IMR-90 (cell line): ENCODE data around the gene LLGL2. TPM values are rescaled to one million over a fixed set of nuclear protein-coding genes. Genes with fewer than 3 reads are reported as not detected.

Experiments used
- ATAC-seq: fragments of 200-7000 bp; cut with Tn5 transposase; 2 replicates; pipeline ENCODE4 v1.9.1; 2020; ENCODE audit warnings: low read depth, mild to moderate bottlenecking, moderate library complexity
- BruUV-seq: library from RNA; stranded (reverse); fragments of 400-500 nt; replicated peaks from 2 replicates; lab custom pipeline; 2021; lab: Mats Ljungman, UMichigan
- CTCF ChIA-PET: fragments of 300-600 bp; formaldehyde crosslinking; extraction: SDS; loops from one replicate; lab custom pipeline; 2021; ENCODE audit warnings: antibody characterized with exemption; lab: Yijun Ruan, JAX
- POLR2A ChIA-PET: fragments of 300-600 bp; sonication (Branson Sonifier 250); formaldehyde crosslinking; loops from one replicate; lab custom pipeline; 2022; ENCODE audit warnings: antibody characterized with exemption; ENCODE audit not compliant: unreplicated experiment; lab: Charles Lee
- DNase-seq: peaks from one replicate; pipeline ENCODE4 v3.0.0; 2013
- H2AFZ ChIP-seq: replicated peaks from 2 replicates; pipeline ENCODE3; 2013; ENCODE audit warnings: low read length, mild to moderate bottlenecking; ENCODE audit not compliant: poor library complexity
- H2AK5ac ChIP-seq: 2 replicates; pipeline ENCODE4 v1.6.1; 2013; ENCODE audit warnings: low read depth, low read length, inconsistent platforms
- H2AK9ac ChIP-seq: replicated peaks from 2 replicates; pipeline ENCODE3; 2013; ENCODE audit warnings: mild to moderate bottlenecking, low read depth, low read length, moderate library complexity; ENCODE audit not compliant: poor library complexity
- H2BK120ac ChIP-seq: 2 replicates; pipeline ENCODE4 v1.6.1; 2013; ENCODE audit warnings: low read depth, low read length, inconsistent platforms
- H2BK15ac ChIP-seq: 3 replicates; pipeline ENCODE4 v1.6.1; 2013; ENCODE audit warnings: low read depth, low read length, inconsistent platforms
- H2BK20ac ChIP-seq: 2 replicates; pipeline ENCODE4 v1.6.1; 2013; ENCODE audit warnings: low read depth, mild to moderate bottlenecking, inconsistent platforms, low read length, moderate library complexity
- H2BK5ac ChIP-seq: 2 replicates; pipeline ENCODE4 v1.6.1; 2013; ENCODE audit warnings: mild to moderate bottlenecking, low read depth, low read length, inconsistent platforms; ENCODE audit not compliant: poor library complexity, severe bottlenecking
- H3K14ac ChIP-seq: replicated peaks from 2 replicates; pipeline ENCODE4 v1.6.1; 2013; ENCODE audit warnings: low read depth, low read length, inconsistent platforms
- H3K18ac ChIP-seq: 2 replicates; pipeline ENCODE4 v1.6.1; 2013; ENCODE audit warnings: low read depth, low read length, control low read depth
- H3K23ac ChIP-seq: 2 replicates; pipeline ENCODE4 v1.6.1; 2013; ENCODE audit warnings: low read depth, low read length, inconsistent platforms
- H3K27ac ChIP-seq: 2 replicates; pipeline ENCODE4 v1.5.1; 2013; ENCODE audit warnings: mild to moderate bottlenecking, control low read depth, low read length; ENCODE audit not compliant: insufficient read depth
- H3K27me3 ChIP-seq: 2 replicates; pipeline ENCODE4 v1.6.1; 2013; ENCODE audit warnings: low read length; ENCODE audit not compliant: control insufficient read depth, insufficient read depth
- H3K36me3 ChIP-seq: 2 replicates; pipeline ENCODE4 v1.6.1; 2013; ENCODE audit warnings: low read length, mixed read lengths; ENCODE audit not compliant: control insufficient read depth, insufficient read depth
- H3K4ac ChIP-seq: 2 replicates; pipeline ENCODE4 v1.6.1; 2013; ENCODE audit warnings: low read depth, low read length, inconsistent platforms
- H3K4me1 ChIP-seq: 2 replicates; pipeline ENCODE4 v1.6.1; 2013; ENCODE audit warnings: low read length, mixed read lengths; ENCODE audit not compliant: control insufficient read depth, insufficient read depth
- H3K4me2 ChIP-seq: 2 replicates; pipeline ENCODE4 v1.6.1; 2013; ENCODE audit warnings: low read depth, mild to moderate bottlenecking, control low read depth, low read length, moderate library complexity
- H3K4me3 ChIP-seq: 2 replicates; pipeline ENCODE4 v1.5.1; 2013; ENCODE audit warnings: low read depth, mild to moderate bottlenecking, control low read depth, low read length, moderate library complexity; ENCODE audit not compliant: insufficient read depth
- H3K56ac ChIP-seq: 2 replicates; pipeline ENCODE4 v1.6.1; 2013; ENCODE audit warnings: low read length, inconsistent platforms; ENCODE audit not compliant: insufficient read depth; ENCODE audit errors: extremely low read depth
- H3K79me1 ChIP-seq, 2 experiments: 2 replicates each; pipeline ENCODE4 v1.6.1; 2013; ENCODE audit warnings: low read length in 2 of 2, inconsistent platforms in 1 of 2, low read depth in 1 of 2
- H3K9ac ChIP-seq: 2 replicates; pipeline ENCODE4 v1.6.1; 2013; ENCODE audit warnings: low read depth, low read length, control low read depth
- H3K9me1 ChIP-seq: 2 replicates; pipeline ENCODE4 v1.6.1; 2013; ENCODE audit warnings: low read length, inconsistent platforms; ENCODE audit not compliant: insufficient read depth
- H3K9me3 ChIP-seq: 2 replicates; pipeline ENCODE4 v1.6.1; 2013; ENCODE audit warnings: low read length; ENCODE audit not compliant: control insufficient read depth, insufficient read depth
- H4K20me1 ChIP-seq: 2 replicates; pipeline ENCODE4 v1.6.1; 2013; ENCODE audit warnings: low read length, inconsistent platforms; ENCODE audit not compliant: insufficient read depth
- H4K5ac ChIP-seq: 2 replicates; pipeline ENCODE4 v1.6.1; 2013; ENCODE audit warnings: mild to moderate bottlenecking, low read depth, low read length, control low read depth
- H4K8ac ChIP-seq, 2 experiments: 2 replicates each; pipeline ENCODE4 v1.6.1; 2013; ENCODE audit warnings: low read depth in 2 of 2, low read length in 2 of 2, control low read depth in 1 of 2, inconsistent platforms in 1 of 2
- H4K91ac ChIP-seq: 2 replicates; pipeline ENCODE4 v1.6.1; 2013; ENCODE audit warnings: low read depth, low read length, inconsistent platforms; ENCODE audit not compliant: insufficient read depth
- BHLHE40 ChIP-seq: fragments of 150-350 bp; IDR thresholded peaks from 2 replicates; pipeline ENCODE4 v1.6.1; 2016; ENCODE audit warnings: mild to moderate bottlenecking, low read depth, low read length
- CEBPB ChIP-seq: IDR thresholded peaks from 2 replicates; pipeline ENCODE4 v1.6.1; 2012; ENCODE audit warnings: low read depth, low read length, improper control_type of control experiment
- FOS ChIP-seq: fragments of 150-350 bp; IDR thresholded peaks from 2 replicates; pipeline ENCODE4 v1.6.1; 2016; ENCODE audit warnings: low read depth, low read length
- RCOR1 ChIP-seq: IDR thresholded peaks from 2 replicates; pipeline ENCODE4 v1.6.1; 2012; ENCODE audit warnings: mild to moderate bottlenecking, low read length, improper control_type of control experiment; ENCODE audit not compliant: insufficient replicate concordance
- SMC3 ChIP-seq: fragments of 150-350 bp; IDR thresholded peaks from 2 replicates; pipeline ENCODE4 v1.6.1; 2016; ENCODE audit warnings: low read depth, mild to moderate bottlenecking, antibody characterized with exemption, low read length, moderate library complexity
- WGBS, 2 experiments: methylation state at CpG; one replicate each; pipeline versions ENCODE4 v1.1.5 to v1.1.7; 2013; ENCODE audit warnings: missing lambda C conversion rate in 2 of 2; ENCODE audit not compliant: insufficient read length in 1 of 2; ENCODE audit errors: extremely low coverage in 2 of 2; 5-methylcytosine and 5-hydroxymethylcytosine counted together
- dilution Hi-C: fragments of 300-500 bp; cut with HindIII; formaldehyde crosslinking; loops from one replicate; pipeline ENCODE4 v1.14.3; 2018; ENCODE audit warnings: low sequenced_read_pairs; ENCODE audit not compliant: unreplicated experiment
- in situ Hi-C: fragments of 300-500 bp; cut with MboI; formaldehyde crosslinking; loops from 3 replicates; pipeline ENCODE4 v1.14.3; 2019; ENCODE audit warnings: low sequenced_read_pairs, inconsistent platforms, mixed read lengths
- intact Hi-C: fragments of 100-400 bp; cut with micrococcal nuclease; formaldehyde crosslinking; loops from 2 replicates; pipeline ENCODE4 v1.10.0; 2022
- polyA plus RNA-seq, 3 experiments: library from polyadenylated mRNA; depleted of rRNA; stranded (reverse); fragments of >200 nt; gene quantifications; 2 replicates each; pipeline ENCODE4 v1.2.3, GENCODE V29; 2012; ENCODE audit warnings: low replicate concordance in 1 of 3
- total RNA-seq: library from RNA; depleted of rRNA; stranded (reverse); fragments of >200 nt; gene quantifications from 2 replicates; pipeline ENCODE4 v1.2.3, GENCODE V29; 2012
- TF ChIP-seq, protein P1 (sequence below): fragments of 150-350 bp; IDR thresholded peaks from 2 replicates; pipeline ENCODE4 v1.6.1; 2017; ENCODE audit warnings: mild to moderate bottlenecking, antibody characterized with exemption, low read length, low read depth
- TF ChIP-seq, protein P2 (sequence below): fragments of 150-350 bp; IDR thresholded peaks from 2 replicates; pipeline ENCODE4 v1.6.1; 2016; ENCODE audit warnings: low read depth, mild to moderate bottlenecking, low read length, moderate library complexity, borderline replicate concordance
- TF ChIP-seq, protein P3 (sequence below): conservative IDR thresholded peaks from 2 replicates; pipeline ENCODE4 v1.5.1; 2012; ENCODE audit warnings: mild to moderate bottlenecking, low read depth, low read length, improper control_type of control experiment

Gene LLGL2
- total and polyA plus RNA-seq, 2 of the 4 experiments (the other 2 are of a cell fraction) = 0.54 to 0.72 TPM

DNA sequence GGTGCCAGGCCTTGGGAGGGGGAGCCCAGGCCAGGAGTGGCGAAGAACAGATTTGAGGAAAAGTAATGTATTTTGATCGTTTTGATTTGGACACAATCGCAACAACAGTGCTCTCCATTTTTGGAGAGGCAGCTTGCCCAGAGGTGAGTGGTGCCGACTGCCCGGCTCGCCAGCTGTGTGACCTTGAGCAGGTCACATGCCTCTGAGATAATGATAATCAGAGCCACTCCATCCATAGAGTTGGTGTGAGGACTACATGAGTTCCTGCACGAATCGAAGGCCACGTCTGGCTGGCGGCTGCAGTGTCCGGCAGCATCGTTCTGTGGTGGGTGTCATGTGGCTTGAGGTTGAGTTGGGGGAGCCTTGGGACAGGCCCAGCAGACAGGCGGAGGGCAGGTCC, 20.7 kb downstream of the LLGL2 start:
- Histone ChIP-seq H2BK20ac (no peak overlapping the region), H2BK120ac (no peak overlapping the region), H3K4ac (no peak overlapping the region), H3K18ac (no peak overlapping the region), H3K9me1 (peaks cover 4% of the 10 kb centered on the region; the same call in 1 of the 2 replicates), H3K27me3 (peaks cover 52% of the 10 kb centered on the region), H3K14ac (no peak overlapping the region), H4K5ac (no peak overlapping the region), H2BK5ac (no peak overlapping the region), H4K91ac (no peak overlapping the region), H3K9ac (no peak overlapping the region), H3K79me1 (no peaks in the 10 kb centered on the region), H3K56ac (no peak overlapping the region), H2AK9ac (no peak overlapping the region), H3K4me3 (no peak overlapping the region), H4K8ac (no peak overlapping the region), H2AFZ (no peak overlapping the region), H3K36me3 (no peaks in the 10 kb centered on the region), H3K9me3 (no peaks in the 10 kb centered on the region), H3K27ac (no peak overlapping the region), H3K4me2 (no peak overlapping the region), H3K4me1 (no peaks in the 10 kb centered on the region), H2BK15ac (no peak overlapping the region), H4K20me1 (no peaks in the 10 kb centered on the region), H3K23ac (no peak overlapping the region), H2AK5ac (no peak overlapping the region)
- BruUV-seq = no TSS peak
- no peak for DNase-seq
- intact Hi-C loops = no loop called here
- no peak for TF ChIP-seq BHLHE40
- TF ChIP-seq, protein P1, sequence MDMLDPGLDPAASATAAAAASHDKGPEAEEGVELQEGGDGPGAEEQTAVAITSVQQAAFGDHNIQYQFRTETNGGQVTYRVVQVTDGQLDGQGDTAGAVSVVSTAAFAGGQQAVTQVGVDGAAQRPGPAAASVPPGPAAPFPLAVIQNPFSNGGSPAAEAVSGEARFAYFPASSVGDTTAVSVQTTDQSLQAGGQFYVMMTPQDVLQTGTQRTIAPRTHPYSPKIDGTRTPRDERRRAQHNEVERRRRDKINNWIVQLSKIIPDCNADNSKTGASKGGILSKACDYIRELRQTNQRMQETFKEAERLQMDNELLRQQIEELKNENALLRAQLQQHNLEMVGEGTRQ = no peak
- TF ChIP-seq CEBPB = no peak
- TF ChIP-seq RCOR1 = no peak
- TF ChIP-seq, protein P2, sequence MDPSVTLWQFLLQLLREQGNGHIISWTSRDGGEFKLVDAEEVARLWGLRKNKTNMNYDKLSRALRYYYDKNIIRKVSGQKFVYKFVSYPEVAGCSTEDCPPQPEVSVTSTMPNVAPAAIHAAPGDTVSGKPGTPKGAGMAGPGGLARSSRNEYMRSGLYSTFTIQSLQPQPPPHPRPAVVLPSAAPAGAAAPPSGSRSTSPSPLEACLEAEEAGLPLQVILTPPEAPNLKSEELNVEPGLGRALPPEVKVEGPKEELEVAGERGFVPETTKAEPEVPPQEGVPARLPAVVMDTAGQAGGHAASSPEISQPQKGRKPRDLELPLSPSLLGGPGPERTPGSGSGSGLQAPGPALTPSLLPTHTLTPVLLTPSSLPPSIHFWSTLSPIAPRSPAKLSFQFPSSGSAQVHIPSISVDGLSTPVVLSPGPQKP = no peak
- TF ChIP-seq, protein P3, sequence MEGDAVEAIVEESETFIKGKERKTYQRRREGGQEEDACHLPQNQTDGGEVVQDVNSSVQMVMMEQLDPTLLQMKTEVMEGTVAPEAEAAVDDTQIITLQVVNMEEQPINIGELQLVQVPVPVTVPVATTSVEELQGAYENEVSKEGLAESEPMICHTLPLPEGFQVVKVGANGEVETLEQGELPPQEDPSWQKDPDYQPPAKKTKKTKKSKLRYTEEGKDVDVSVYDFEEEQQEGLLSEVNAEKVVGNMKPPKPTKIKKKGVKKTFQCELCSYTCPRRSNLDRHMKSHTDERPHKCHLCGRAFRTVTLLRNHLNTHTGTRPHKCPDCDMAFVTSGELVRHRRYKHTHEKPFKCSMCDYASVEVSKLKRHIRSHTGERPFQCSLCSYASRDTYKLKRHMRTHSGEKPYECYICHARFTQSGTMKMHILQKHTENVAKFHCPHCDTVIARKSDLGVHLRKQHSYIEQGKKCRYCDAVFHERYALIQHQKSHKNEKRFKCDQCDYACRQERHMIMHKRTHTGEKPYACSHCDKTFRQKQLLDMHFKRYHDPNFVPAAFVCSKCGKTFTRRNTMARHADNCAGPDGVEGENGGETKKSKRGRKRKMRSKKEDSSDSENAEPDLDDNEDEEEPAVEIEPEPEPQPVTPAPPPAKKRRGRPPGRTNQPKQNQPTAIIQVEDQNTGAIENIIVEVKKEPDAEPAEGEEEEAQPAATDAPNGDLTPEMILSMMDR = no peak
- no peak for TF ChIP-seq FOS
- TF ChIP-seq SMC3 = no peak
- ChIA-PET POLR2A (no interaction called here), CTCF (no interaction called here)
- no peak for ATAC-seq
- dilution Hi-C loops = no loop called here
- WGBS, 2 experiments = 88% methylated on average over 4 of the region's 13 CpGs; no CpG with 5 or more reads in 1 of the 2 experiments
- in situ Hi-C loops = no loop called here
